AG20443 (cell line): Measurements from ENCODE around the gene TSPOAP1.
A peak's percentile ranks its signal among the peaks of the same experiment; 100 is the strongest.

ENCODE experiments used
- DNase-seq: peaks from one replicate; pipeline ENCODE4 v3.0.0; 2012; ENCODE audit warnings: low spot score, mixed read lengths

Gene TSPOAP1

GRCh38 chr17:58277107-58277801, 51.3 kb downstream of the TSPOAP1 start:
- peak; percentile 20 for DNase-seq

- no peak for DNase-seq
Measured at GRCh38 chr17:58276423-58276822, 52.2 kb downstream of the TSPOAP1 start.

- DNase-seq = no peak
Measured at GRCh38 chr17:58275417-58275816, 53.2 kb downstream of the TSPOAP1 start.

- no peak for DNase-seq
Measured at GRCh38 chr17:58273453-58274104, 55.0 kb downstream of the TSPOAP1 start.

GRCh38 chr17:58272367-58273280, 56.0 kb downstream of the TSPOAP1 start:
- DNase-seq = no peak

GRCh38 chr17:58271216-58271931, 57.2 kb downstream of the TSPOAP1 start:
- DNase-seq = no peak

GRCh38 chr17:58270476-58271215, 57.9 kb downstream of the TSPOAP1 start:
- DNase-seq = no peak

GRCh38 chr17:58269557-58270291, 58.9 kb downstream of the TSPOAP1 start:
- DNase-seq = no peak

- no peak for DNase-seq
Measured at GRCh38 chr17:58268774-58269556, 59.6 kb downstream of the TSPOAP1 start.

- no peak for DNase-seq
Measured at GRCh38 chr17:58268326-58268725, 60.3 kb downstream of the TSPOAP1 start.

- DNase-seq = no peak
Measured at GRCh38 chr17:58267347-58268324, 61.0 kb downstream of the TSPOAP1 start.

GRCh38 chr17:58265902-58266875, 62.4 kb downstream of the TSPOAP1 start:
- DNase-seq = no peak

GRCh38 chr17:58265271-58265670, 63.3 kb downstream of the TSPOAP1 start:
- DNase-seq = no peak

GRCh38 chr17:58264407-58265103, 64.0 kb downstream of the TSPOAP1 start:
- no peak for DNase-seq

- no peak for DNase-seq
Measured at GRCh38 chr17:58263773-58264172, 64.8 kb downstream of the TSPOAP1 start.

- no peak for DNase-seq
Measured at GRCh38 chr17:58262149-58262548, 66.4 kb downstream of the TSPOAP1 start.

GRCh38 chr17:58254803-58255202, 73.8 kb downstream of the TSPOAP1 start:
- DNase-seq = no peak
